HEK293 (cell line): Measurements from ENCODE around the gene NUF2.

Source experiments
- ATF2 ChIP-seq: fragments of 450-650 bp; formaldehyde crosslinking; IDR thresholded peaks from 2 replicates; pipeline ENCODE4 v1.5.1; 2016; ENCODE audit warnings: missing biosample characterization, missing genetic modification characterization, low read depth
- BCL11B ChIP-seq: fragments of 450-650 bp; formaldehyde crosslinking; IDR thresholded peaks from 2 replicates; pipeline ENCODE4 v1.5.1; 2016; ENCODE audit warnings: low read depth, missing biosample characterization, missing genetic modification characterization
- EGR2 ChIP-seq: fragments of 450-650 bp; formaldehyde crosslinking; IDR thresholded peaks from 2 replicates; pipeline ENCODE4 v1.5.1; 2016; ENCODE audit warnings: low read depth, missing biosample characterization, missing genetic modification characterization
- GLI4 ChIP-seq: fragments of 450-650 bp; formaldehyde crosslinking; IDR thresholded peaks from 2 replicates; pipeline ENCODE4 v1.5.1; 2016; ENCODE audit warnings: missing biosample characterization, missing genetic modification characterization
- IKZF3 ChIP-seq: fragments of 450-650 bp; IDR thresholded peaks from 2 replicates; pipeline ENCODE4 v1.5.0; 2018; ENCODE audit warnings: missing biosample characterization, mild to moderate bottlenecking, missing genetic modification characterization, moderate library complexity
- MZF1 ChIP-seq: fragments of 450-650 bp; formaldehyde crosslinking; IDR thresholded peaks from 2 replicates; pipeline ENCODE4 v1.5.1; 2017; ENCODE audit warnings: missing biosample characterization, missing genetic modification characterization, borderline replicate concordance
- PBX3 ChIP-seq: sonication (generic); formaldehyde crosslinking; IDR thresholded peaks from 2 replicates; pipeline ENCODE4 v1.8.1; 2022; ENCODE audit warnings: mild to moderate bottlenecking, moderate library complexity, missing genetic modification reagents
- REPIN1 ChIP-seq: fragments of 450-650 bp; formaldehyde crosslinking; IDR thresholded peaks from 2 replicates; pipeline ENCODE4 v1.5.1; 2017; ENCODE audit warnings: missing biosample characterization, missing genetic modification characterization, low read depth
- ZBTB20 ChIP-seq: fragments of 450-650 bp; formaldehyde crosslinking; IDR thresholded peaks from 2 replicates; pipeline ENCODE4 v1.5.1; 2016; ENCODE audit warnings: missing biosample characterization, missing genetic modification characterization
- ZBTB44 ChIP-seq: fragments of 450-650 bp; IDR thresholded peaks from 2 replicates; pipeline ENCODE4 v1.5.1; 2018; ENCODE audit warnings: missing biosample characterization, mild to moderate bottlenecking, missing genetic modification characterization
- ZNF24 ChIP-seq: fragments of 450-650 bp; formaldehyde crosslinking; IDR thresholded peaks from 2 replicates; pipeline ENCODE4 v1.5.1; 2016; ENCODE audit warnings: missing biosample characterization, missing genetic modification characterization
- ZNF311 ChIP-seq: fragments of 450-650 bp; formaldehyde crosslinking; IDR thresholded peaks from 2 replicates; pipeline ENCODE4 v1.5.1; 2017; ENCODE audit warnings: missing biosample characterization, missing genetic modification characterization, borderline replicate concordance
- ZNF324 ChIP-seq: fragments of 450-650 bp; formaldehyde crosslinking; IDR thresholded peaks from 2 replicates; pipeline ENCODE4 v1.5.1; 2016; ENCODE audit warnings: missing biosample characterization, missing genetic modification characterization
- ZNF366 ChIP-seq: fragments of 450-650 bp; formaldehyde crosslinking; conservative IDR thresholded peaks from 2 replicates; pipeline ENCODE4 v1.5.1; 2016; ENCODE audit warnings: missing biosample characterization, missing genetic modification characterization
- ZNF571 ChIP-seq: fragments of 450-650 bp; formaldehyde crosslinking; IDR thresholded peaks from 2 replicates; pipeline ENCODE4 v1.5.0; 2017; ENCODE audit warnings: missing biosample characterization, missing genetic modification characterization
- ZNF624 ChIP-seq: fragments of 450-650 bp; formaldehyde crosslinking; IDR thresholded peaks from 2 replicates; pipeline ENCODE4 v1.5.1; 2017; ENCODE audit warnings: missing biosample characterization, missing genetic modification characterization
- ZNF654 ChIP-seq: fragments of 450-650 bp; formaldehyde crosslinking; IDR thresholded peaks from 2 replicates; pipeline ENCODE4 v1.5.1; 2016; ENCODE audit warnings: low read depth, missing biosample characterization, missing genetic modification characterization
- ZNF658 ChIP-seq: fragments of 450-650 bp; formaldehyde crosslinking; IDR thresholded peaks from 2 replicates; pipeline ENCODE4; 2016; ENCODE audit warnings: missing biosample characterization, missing genetic modification characterization
- ZNF670 ChIP-seq: fragments of 450-650 bp; formaldehyde crosslinking; IDR thresholded peaks from 2 replicates; pipeline ENCODE4 v1.5.1; 2016; ENCODE audit warnings: missing biosample characterization, missing genetic modification characterization, low read depth
- ZNF707 ChIP-seq: fragments of 450-650 bp; formaldehyde crosslinking; IDR thresholded peaks from 2 replicates; pipeline ENCODE4 v1.5.1; 2016; ENCODE audit warnings: missing biosample characterization, missing genetic modification characterization
- ZSCAN18 ChIP-seq: fragments of 450-650 bp; formaldehyde crosslinking; IDR thresholded peaks from 2 replicates; pipeline ENCODE4 v1.5.1; 2016; ENCODE audit warnings: missing biosample characterization, missing genetic modification characterization
- TF ChIP-seq, protein P1 (sequence below): fragments of 450-650 bp; formaldehyde crosslinking; IDR thresholded peaks from 2 replicates; pipeline ENCODE4 v1.5.1; 2016; ENCODE audit warnings: missing biosample characterization, missing genetic modification characterization
- TF ChIP-seq, protein P2 (sequence below): fragments of 450-650 bp; formaldehyde crosslinking; IDR thresholded peaks from 2 replicates; pipeline ENCODE4 v1.5.1; 2016; ENCODE audit warnings: missing biosample characterization, missing genetic modification characterization, borderline replicate concordance
- TF ChIP-seq, protein P3 (sequence below): fragments of 450-650 bp; formaldehyde crosslinking; IDR thresholded peaks from 2 replicates; pipeline ENCODE4 v1.5.1; 2016; ENCODE audit warnings: missing biosample characterization, missing genetic modification characterization
- TF ChIP-seq, protein P4 (sequence below): fragments of 450-650 bp; formaldehyde crosslinking; IDR thresholded peaks from 2 replicates; pipeline ENCODE4 v1.5.1; 2017; ENCODE audit warnings: missing biosample characterization, missing genetic modification characterization

NUF2 gene

GRCh38 chr1:163321311-163322305 is at the start of gene NUF2 (continued):
- TF ChIP-seq, protein P1, sequence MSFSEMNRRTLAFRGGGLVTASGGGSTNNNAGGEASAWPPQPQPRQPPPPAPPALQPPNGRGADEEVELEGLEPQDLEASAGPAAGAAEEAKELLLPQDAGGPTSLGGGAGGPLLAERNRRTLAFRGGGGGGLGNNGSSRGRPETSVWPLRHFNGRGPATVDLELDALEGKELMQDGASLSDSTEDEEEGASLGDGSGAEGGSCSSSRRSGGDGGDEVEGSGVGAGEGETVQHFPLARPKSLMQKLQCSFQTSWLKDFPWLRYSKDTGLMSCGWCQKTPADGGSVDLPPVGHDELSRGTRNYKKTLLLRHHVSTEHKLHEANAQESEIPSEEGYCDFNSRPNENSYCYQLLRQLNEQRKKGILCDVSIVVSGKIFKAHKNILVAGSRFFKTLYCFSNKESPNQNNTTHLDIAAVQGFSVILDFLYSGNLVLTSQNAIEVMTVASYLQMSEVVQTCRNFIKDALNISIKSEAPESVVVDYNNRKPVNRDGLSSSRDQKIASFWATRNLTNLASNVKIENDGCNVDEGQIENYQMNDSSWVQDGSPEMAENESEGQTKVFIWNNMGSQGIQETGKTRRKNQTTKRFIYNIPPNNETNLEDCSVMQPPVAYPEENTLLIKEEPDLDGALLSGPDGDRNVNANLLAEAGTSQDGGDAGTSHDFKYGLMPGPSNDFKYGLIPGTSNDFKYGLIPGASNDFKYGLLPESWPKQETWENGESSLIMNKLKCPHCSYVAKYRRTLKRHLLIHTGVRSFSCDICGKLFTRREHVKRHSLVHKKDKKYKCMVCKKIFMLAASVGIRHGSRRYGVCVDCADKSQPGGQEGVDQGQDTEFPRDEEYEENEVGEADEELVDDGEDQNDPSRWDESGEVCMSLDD (tag by site-specific recombination): peak; percentile 97
- no peak for TF ChIP-seq ZNF658
- TF ChIP-seq ZNF571 (tag by site-specific recombination): no peak
- TF ChIP-seq REPIN1 (tag by site-specific recombination): peak; percentile 99
- peak; percentile 98 for TF ChIP-seq IKZF3 (tag by site-specific recombination)
- no peak for TF ChIP-seq ZNF670 (tag by site-specific recombination)
- peak; percentile 91 for TF ChIP-seq MZF1
- peak; percentile 93 for TF ChIP-seq EGR2 (tag by site-specific recombination)
- TF ChIP-seq, protein P2, sequence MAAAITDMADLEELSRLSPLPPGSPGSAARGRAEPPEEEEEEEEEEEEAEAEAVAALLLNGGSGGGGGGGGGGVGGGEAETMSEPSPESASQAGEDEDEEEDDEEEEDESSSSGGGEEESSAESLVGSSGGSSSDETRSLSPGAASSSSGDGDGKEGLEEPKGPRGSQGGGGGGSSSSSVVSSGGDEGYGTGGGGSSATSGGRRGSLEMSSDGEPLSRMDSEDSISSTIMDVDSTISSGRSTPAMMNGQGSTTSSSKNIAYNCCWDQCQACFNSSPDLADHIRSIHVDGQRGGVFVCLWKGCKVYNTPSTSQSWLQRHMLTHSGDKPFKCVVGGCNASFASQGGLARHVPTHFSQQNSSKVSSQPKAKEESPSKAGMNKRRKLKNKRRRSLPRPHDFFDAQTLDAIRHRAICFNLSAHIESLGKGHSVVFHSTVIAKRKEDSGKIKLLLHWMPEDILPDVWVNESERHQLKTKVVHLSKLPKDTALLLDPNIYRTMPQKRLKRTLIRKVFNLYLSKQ (tag by site-specific recombination): peak; percentile 46; the same call in 1 of the 2 replicates
- TF ChIP-seq ATF2 (tag by site-specific recombination): peak; percentile 75
- peak; percentile 98 for TF ChIP-seq PBX3
- peak; percentile 66 for TF ChIP-seq ZNF707
- TF ChIP-seq ZNF324 (tag by site-specific recombination): peak; percentile 99
- TF ChIP-seq, protein P3, sequence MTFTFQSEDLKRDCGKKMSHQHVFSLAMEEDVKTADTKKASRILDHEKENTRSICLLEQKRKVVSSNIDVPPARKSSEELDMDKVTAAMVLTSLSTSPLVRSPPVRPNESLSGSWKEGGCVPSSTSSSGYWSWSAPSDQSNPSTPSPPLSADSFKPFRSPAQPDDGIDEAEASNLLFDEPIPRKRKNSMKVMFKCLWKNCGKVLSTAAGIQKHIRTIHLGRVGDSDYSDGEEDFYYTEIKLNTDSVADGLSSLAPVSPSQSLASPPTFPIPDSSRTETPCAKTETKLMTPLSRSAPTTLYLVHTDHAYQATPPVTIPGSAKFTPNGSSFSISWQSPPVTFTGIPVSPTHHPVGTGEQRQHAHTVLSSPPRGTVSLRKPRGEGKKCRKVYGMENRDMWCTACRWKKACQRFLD: 0 out of 2 replicates have a peak, but pooled peaks have one; percentile 29
- TF ChIP-seq, protein P4, sequence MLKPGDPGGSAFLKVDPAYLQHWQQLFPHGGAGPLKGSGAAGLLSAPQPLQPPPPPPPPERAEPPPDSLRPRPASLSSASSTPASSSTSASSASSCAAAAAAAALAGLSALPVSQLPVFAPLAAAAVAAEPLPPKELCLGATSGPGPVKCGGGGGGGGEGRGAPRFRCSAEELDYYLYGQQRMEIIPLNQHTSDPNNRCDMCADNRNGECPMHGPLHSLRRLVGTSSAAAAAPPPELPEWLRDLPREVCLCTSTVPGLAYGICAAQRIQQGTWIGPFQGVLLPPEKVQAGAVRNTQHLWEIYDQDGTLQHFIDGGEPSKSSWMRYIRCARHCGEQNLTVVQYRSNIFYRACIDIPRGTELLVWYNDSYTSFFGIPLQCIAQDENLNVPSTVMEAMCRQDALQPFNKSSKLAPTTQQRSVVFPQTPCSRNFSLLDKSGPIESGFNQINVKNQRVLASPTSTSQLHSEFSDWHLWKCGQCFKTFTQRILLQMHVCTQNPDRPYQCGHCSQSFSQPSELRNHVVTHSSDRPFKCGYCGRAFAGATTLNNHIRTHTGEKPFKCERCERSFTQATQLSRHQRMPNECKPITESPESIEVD (tag by site-specific recombination): no peak
- peak; percentile 99 for TF ChIP-seq ZNF24
- peak; percentile 78 for TF ChIP-seq ZBTB44 (tag by site-specific recombination)
- peak; percentile 100 for TF ChIP-seq GLI4
- TF ChIP-seq ZNF654 (tag by site-specific recombination): no peak
- TF ChIP-seq ZNF311 (tag by site-specific recombination): no peak
- TF ChIP-seq ZSCAN18 (tag by site-specific recombination): peak; percentile 97
- peak; percentile 82; the same call in 1 of the 2 replicates for TF ChIP-seq ZNF624 (tag by site-specific recombination)
- peak; percentile 47 for TF ChIP-seq ZNF366 (tag by site-specific recombination)
- no peak for TF ChIP-seq BCL11B (tag by site-specific recombination)
- TF ChIP-seq ZBTB20 (tag by site-specific recombination): peak; percentile 81
